Thoracic aorta (tissue), 2 donors: ENCODE measurements around the gene TMEM141. TPM values are rescaled to one million over a fixed set of nuclear protein-coding genes. Genes with fewer than 3 reads are reported as not detected.
A peak's percentile ranks its signal among the peaks of the same experiment; 100 is the strongest.

Experiments
- ATAC-seq: fragments of 150-250 bp; one replicate; pipeline ENCODE4 v1.8.0; 2017; ENCODE audit warnings: low read depth; ENCODE audit not compliant: insufficient number of reproducible peaks, low FRiP score
- DNase-seq: peaks from one replicate; pipeline ENCODE4 v3.0.0-alpha.2; 2020; ENCODE audit warnings: low spot score
- H3K27ac ChIP-seq, 2 donors: fragments of 200-600 bp; sonication (generic); 1 replicate in 1 of 2; 2 replicates in 1 of 2; pipeline ENCODE4 v1.5.1; 2016; ENCODE audit warnings: mild to moderate bottlenecking in 2 of 2, moderate library complexity in 2 of 2
- H3K27me3 ChIP-seq: fragments of 200-600 bp; sonication (generic); replicated peaks from 2 replicates; pipeline ENCODE4 v1.6.0; 2016; ENCODE audit warnings: mild to moderate bottlenecking; ENCODE audit not compliant: insufficient read depth
- H3K36me3 ChIP-seq: fragments of 200-600 bp; sonication (generic); one replicate; pipeline ENCODE4 v1.5.1; 2016
- H3K4me1 ChIP-seq, 2 donors: fragments of 200-600 bp; sonication (generic); 1 replicate in 1 of 2; 2 replicates in 1 of 2; pipeline versions ENCODE4 v1.5.1 to v1.6.0; 2016; ENCODE audit warnings: low read depth in 2 of 2, mild to moderate bottlenecking in 1 of 2; ENCODE audit not compliant: control insufficient read depth in 1 of 2
- H3K4me3 ChIP-seq: fragments of 200-600 bp; sonication (generic); 2 replicates; pipeline ENCODE4 v1.5.1; 2016; ENCODE audit warnings: mild to moderate bottlenecking
- H3K9me3 ChIP-seq: fragments of 200-600 bp; sonication (generic); 2 replicates; pipeline ENCODE4 v1.5.1; 2016
- total RNA-seq, 2 donors: library from RNA; depleted of rRNA; stranded (reverse); fragments of >200 nt; gene quantifications; one replicate each; pipeline versions ENCODE4 v1.1.0 to v1.2.3, GENCODE V29; 2016
- TF ChIP-seq, protein P1 (sequence below): fragments of 200-600 bp; sonication (generic); IDR thresholded peaks from one replicate; pipeline ENCODE4 v1.5.1; 2019; ENCODE audit warnings: antibody characterized with exemption

The TMEM141 gene
- total RNA-seq, 2 donors from 2014 or later, result 12.8 to 37.8 TPM

- ATAC-seq (no peak), DNase-seq (no peak)
- TF ChIP-seq, protein P1, sequence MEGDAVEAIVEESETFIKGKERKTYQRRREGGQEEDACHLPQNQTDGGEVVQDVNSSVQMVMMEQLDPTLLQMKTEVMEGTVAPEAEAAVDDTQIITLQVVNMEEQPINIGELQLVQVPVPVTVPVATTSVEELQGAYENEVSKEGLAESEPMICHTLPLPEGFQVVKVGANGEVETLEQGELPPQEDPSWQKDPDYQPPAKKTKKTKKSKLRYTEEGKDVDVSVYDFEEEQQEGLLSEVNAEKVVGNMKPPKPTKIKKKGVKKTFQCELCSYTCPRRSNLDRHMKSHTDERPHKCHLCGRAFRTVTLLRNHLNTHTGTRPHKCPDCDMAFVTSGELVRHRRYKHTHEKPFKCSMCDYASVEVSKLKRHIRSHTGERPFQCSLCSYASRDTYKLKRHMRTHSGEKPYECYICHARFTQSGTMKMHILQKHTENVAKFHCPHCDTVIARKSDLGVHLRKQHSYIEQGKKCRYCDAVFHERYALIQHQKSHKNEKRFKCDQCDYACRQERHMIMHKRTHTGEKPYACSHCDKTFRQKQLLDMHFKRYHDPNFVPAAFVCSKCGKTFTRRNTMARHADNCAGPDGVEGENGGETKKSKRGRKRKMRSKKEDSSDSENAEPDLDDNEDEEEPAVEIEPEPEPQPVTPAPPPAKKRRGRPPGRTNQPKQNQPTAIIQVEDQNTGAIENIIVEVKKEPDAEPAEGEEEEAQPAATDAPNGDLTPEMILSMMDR, result no peak
- Histone ChIP-seq H3K9me3 (no peaks in the 10 kb centered on the region), H3K36me3 (no peaks in the 10 kb centered on the region), H3K27me3 (peaks cover 7% of the 10 kb centered on the region), H3K4me1 (peaks cover 28 to 35% of the 10 kb centered on the region in 2 donors), H3K27ac (no peak overlapping the region), H3K4me3 (no peak overlapping the region)
Measured at GRCh38 chr9:136804509-136805206, 13.5 kb downstream of the TMEM141 start.

DNA sequence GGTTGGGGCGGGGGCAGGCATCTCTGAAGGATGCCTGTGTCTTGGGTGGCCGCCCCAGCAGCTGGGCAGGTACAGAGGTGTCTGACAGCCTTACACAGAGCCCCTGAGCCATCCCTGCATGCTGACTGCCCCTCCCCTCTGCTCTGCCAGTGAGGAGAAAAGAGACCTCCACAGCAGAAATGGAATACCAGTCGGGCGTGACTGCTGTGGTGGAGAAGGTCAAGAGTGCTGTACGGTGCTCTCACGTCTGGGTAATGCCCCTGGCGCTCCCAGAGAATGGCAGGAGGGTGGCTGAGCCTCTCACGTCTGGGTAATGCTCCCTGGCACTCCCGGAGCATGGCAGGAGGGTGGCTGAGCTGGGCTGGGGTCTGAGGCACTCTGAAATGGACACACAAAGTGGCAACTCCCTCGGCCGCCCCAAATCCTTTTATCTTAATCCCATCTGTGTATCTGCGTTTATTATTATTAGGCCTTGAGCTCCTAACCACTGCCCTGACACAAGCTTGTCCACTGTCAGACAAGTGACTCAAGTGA, 14.1 kb downstream of the TMEM141 start:
- peaks cover 7% of the 10 kb centered on the region for H3K27me3 ChIP-seq
- H3K4me1 ChIP-seq, result peaks cover 30 to 36% of the 10 kb centered on the region in 2 donors
- H3K27ac ChIP-seq, result no peak overlapping the region
- no peak for DNase-seq
- no peaks in the 10 kb centered on the region for H3K9me3 ChIP-seq
- ATAC-seq, result no peak
- TF ChIP-seq, protein P1, result no peak
- no peaks in the 10 kb centered on the region for H3K36me3 ChIP-seq
- no peak overlapping the region for H3K4me3 ChIP-seq

DNA sequence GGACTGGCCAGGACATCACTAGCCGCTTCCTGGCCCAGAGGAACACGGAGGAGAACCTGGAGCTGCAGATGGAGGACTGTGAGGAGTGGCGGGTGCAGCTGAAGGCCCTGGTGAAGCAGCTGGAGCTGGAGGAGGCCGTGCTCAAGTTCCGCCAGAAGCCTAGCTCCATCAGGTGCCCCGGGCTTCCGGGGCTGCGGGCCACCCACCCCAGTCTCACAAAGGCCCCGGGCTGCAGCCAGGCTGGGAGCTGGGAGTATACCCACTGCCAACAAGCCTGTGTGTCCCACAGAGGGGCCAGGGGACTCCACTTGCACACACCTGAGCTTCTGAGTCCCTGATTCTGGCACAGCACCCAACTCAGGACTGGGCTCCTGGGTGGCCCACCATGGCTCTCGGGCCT, 14.9 kb downstream of the TMEM141 start:
- no peak overlapping the region for H3K4me3 ChIP-seq
- no peaks in the 10 kb centered on the region for H3K27me3 ChIP-seq
- no peak overlapping the region for H3K27ac ChIP-seq
- no peak for ATAC-seq
- peaks cover 24 to 36% of the 10 kb centered on the region in 2 donors for H3K4me1 ChIP-seq
- no peaks in the 10 kb centered on the region for H3K9me3 ChIP-seq
- no peaks in the 10 kb centered on the region for H3K36me3 ChIP-seq
- DNase-seq, result no peak
- TF ChIP-seq, protein P1, result no peak

DNA sequence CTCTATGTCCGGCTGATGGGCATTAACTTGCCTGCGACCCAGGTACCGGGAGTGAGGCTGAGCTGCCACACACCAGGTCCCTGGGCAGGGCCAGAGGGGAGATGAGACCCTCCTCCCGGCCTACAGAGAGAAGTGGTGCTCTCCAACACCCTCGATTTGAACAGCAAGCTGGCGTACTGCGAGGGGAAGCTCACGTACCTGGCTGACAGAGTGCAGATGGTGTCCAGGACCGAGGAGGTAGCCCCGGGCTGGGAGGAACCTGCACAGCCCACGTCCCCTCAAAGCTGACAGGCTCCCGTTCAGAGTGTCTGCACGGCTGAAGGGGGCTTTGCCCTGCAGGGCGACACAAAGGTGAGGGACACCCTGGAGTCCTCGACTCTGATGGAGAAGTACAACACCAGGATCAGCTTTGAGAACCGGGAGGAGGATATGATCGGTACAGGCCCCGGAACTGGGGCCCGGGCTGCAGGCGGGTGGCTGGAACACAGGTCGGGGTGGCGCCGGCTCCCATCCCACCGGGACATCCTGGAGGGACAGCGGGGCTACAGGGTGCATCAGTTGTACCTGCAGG, 15.6 kb downstream of the TMEM141 start:
- H3K4me3 ChIP-seq, result peak overlapping the region; percentile 99
- peak overlapping the region in 1 of 2 donors; percentile 63 for H3K27ac ChIP-seq
- H3K4me1 ChIP-seq, result peaks cover 24 to 36% of the 10 kb centered on the region in 2 donors
- TF ChIP-seq, protein P1, result no peak
- DNase-seq, result no peak
- no peaks in the 10 kb centered on the region for H3K36me3 ChIP-seq
- ATAC-seq, result no peak
- no peaks in the 10 kb centered on the region for H3K9me3 ChIP-seq
- no peaks in the 10 kb centered on the region for H3K27me3 ChIP-seq

DNA sequence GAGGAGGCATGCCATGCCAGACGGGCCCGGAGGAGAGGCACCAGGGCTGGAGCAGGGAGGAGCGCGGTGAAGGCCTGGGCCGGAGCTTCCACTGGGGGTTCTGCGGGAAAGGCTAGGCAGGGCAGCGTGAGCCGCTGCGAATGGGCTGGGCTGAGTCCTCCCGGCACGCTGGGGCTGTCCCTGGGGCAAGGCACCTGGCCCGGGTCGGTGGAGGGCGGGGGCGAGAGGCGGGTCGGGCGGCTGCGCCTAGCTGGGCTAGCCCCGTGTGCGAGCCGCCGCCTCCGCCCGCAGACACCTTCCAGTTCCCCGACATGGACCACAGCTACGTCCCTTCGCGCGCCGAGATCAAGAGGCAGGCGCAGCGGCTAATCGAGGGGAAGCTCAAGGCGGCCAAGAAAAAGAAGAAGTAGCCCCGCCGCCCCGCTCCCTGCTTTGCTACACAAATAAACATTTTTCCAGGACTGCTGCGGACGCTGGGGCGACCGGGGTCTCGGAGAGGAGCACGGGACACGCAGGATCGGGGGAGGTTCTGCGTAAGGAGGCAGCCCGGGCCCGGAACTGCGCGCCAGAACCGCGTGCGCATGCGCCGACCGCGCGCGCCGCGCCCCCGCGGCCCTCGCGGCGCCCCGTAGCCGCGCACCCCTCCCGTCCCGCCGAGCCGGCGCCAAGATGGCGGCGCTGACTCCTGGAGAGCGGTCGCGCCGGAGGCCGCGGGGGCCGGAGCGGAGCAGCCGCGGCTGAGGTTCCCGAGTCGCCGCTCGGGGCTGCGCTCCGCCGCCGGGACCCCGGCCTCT, 16.3 kb downstream of the TMEM141 start, which contains the start of gene RABL6:
TSS of gene RABL6 (plus strand) at position 668 of the 794 bp plus-strand sequence. CDS start 249 bp downstream, outside the sequence.
- no peaks in the 10 kb centered on the region for H3K9me3 ChIP-seq
- H3K27me3 ChIP-seq, result no peaks in the 10 kb centered on the region
- DNase-seq, result no peak
- peak; percentile 73 for ATAC-seq
- peak within 1 kb of the TSS; percentile 99 for H3K4me3 ChIP-seq
- peak within 1 kb of the TSS; percentile 63 to 75 for H3K27ac ChIP-seq
- H3K36me3 ChIP-seq, result no peaks in the 10 kb centered on the region
- peaks cover 24 to 36% of the 10 kb centered on the region in 2 donors for H3K4me1 ChIP-seq
- TF ChIP-seq, protein P1, result no peak
